22Rv1 (cell line): ENCODE data around the gene FRMPD2.
"Not testable (repeated sequence)": the region's sequence is repeated elsewhere in the genome, so short reads cannot be mapped to it uniquely, and the experiment has no call there.

Experiments
- CTCF ChIP-seq: fragments of 450-650 bp; IDR thresholded peaks from 2 replicates; pipeline ENCODE4 v1.5.1; 2017; ENCODE audit warnings: mild to moderate bottlenecking
- ZFX ChIP-seq: fragments of 450-650 bp; IDR thresholded peaks from 2 replicates; pipeline ENCODE4 v1.6.1; 2017; ENCODE audit warnings: antibody characterized with exemption, borderline replicate concordance

GRCh38 chr10:48128954-48129353, 145.5 kb downstream of the FRMPD2 start:
- not testable (repeated sequence) for TF ChIP-seq CTCF, ZFX
